SK-N-SH treated with all-trans-retinoic acid at 6 μM for 48 hours (cell line): ENCODE data around the gene EID1.

ENCODE experiments used
- ATAC-seq: fragments of 200-7000 bp; cut with Tn5 transposase; 3 replicates; pipeline ENCODE4 v1.9.1; 2020; ENCODE audit warnings: mild to moderate bottlenecking, moderate library complexity
- ARNTL ChIP-seq: fragments of 450-650 bp; formaldehyde crosslinking; IDR thresholded peaks from 2 replicates; pipeline ENCODE4 v1.5.0; 2020; ENCODE audit warnings: low read depth, mild to moderate bottlenecking, moderate library complexity, borderline replicate concordance
- BACH2 ChIP-seq: fragments of 250-450 bp; sonication (Bioruptor Pico); IDR thresholded peaks from 2 replicates; pipeline ENCODE4 v1.9.0; 2021; ENCODE audit warnings: mild to moderate bottlenecking, borderline replicate concordance
- CSDC2 ChIP-seq: fragments of 250-450 bp; sonication (Bioruptor Pico); IDR thresholded peaks from 2 replicates; pipeline ENCODE4 v1.5.0; 2020; ENCODE audit warnings: mild to moderate bottlenecking, moderate library complexity
- ESRRG ChIP-seq: fragments of 250-450 bp; sonication (Bioruptor Pico); IDR thresholded peaks from 2 replicates; pipeline ENCODE4 v1.6.1; 2021; ENCODE audit warnings: mild to moderate bottlenecking
- GLIS3 ChIP-seq: fragments of 250-450 bp; sonication (Bioruptor Pico); IDR thresholded peaks from 2 replicates; pipeline ENCODE4 v1.5.0; 2020; ENCODE audit warnings: mild to moderate bottlenecking, moderate library complexity
- ISL1 ChIP-seq: fragments of 250-450 bp; sonication (Bioruptor Pico); IDR thresholded peaks from 2 replicates; pipeline ENCODE4 v2.1.2; 2022; ENCODE audit warnings: mild to moderate bottlenecking, moderate library complexity
- OSR1 ChIP-seq: fragments of 250-450 bp; sonication (Bioruptor Pico); IDR thresholded peaks from 2 replicates; pipeline ENCODE4 v1.8.0; 2022; ENCODE audit warnings: moderate library complexity, mild to moderate bottlenecking, inconsistent platforms
- PPARA ChIP-seq: fragments of 250-450 bp; sonication (Bioruptor Pico); IDR thresholded peaks from 2 replicates; pipeline ENCODE4 v1.5.0; 2020; ENCODE audit warnings: mild to moderate bottlenecking, borderline replicate concordance
- RARB ChIP-seq: fragments of 250-450 bp; sonication (Bioruptor Pico); IDR thresholded peaks from 2 replicates; pipeline ENCODE4 v1.8.0; 2021; ENCODE audit warnings: mild to moderate bottlenecking, moderate library complexity
- SNAI2 ChIP-seq: fragments of 250-450 bp; sonication (Bioruptor Pico); IDR thresholded peaks from 2 replicates; pipeline ENCODE4 v1.5.0; 2020; ENCODE audit warnings: mild to moderate bottlenecking, moderate library complexity
- TCF4 ChIP-seq: fragments of 250-450 bp; sonication (Bioruptor Pico); IDR thresholded peaks from 2 replicates; pipeline ENCODE4 v1.8.0; 2021; ENCODE audit warnings: mild to moderate bottlenecking, moderate library complexity, borderline replicate concordance
- TOX ChIP-seq: fragments of 250-450 bp; sonication (Bioruptor Pico); IDR thresholded peaks from 2 replicates; pipeline ENCODE4 v1.8.0; 2021; ENCODE audit warnings: mild to moderate bottlenecking, moderate library complexity, borderline replicate concordance
- ZC3H10 ChIP-seq: fragments of 250-450 bp; sonication (Bioruptor Pico); IDR thresholded peaks from 2 replicates; pipeline ENCODE4 v1.5.1; 2021; ENCODE audit warnings: mild to moderate bottlenecking, moderate library complexity
- ZFP3 ChIP-seq: fragments of 250-450 bp; sonication (Bioruptor Pico); IDR thresholded peaks from 2 replicates; pipeline ENCODE4 v1.5.0; 2020; ENCODE audit warnings: mild to moderate bottlenecking, moderate library complexity
- ZFP30 ChIP-seq: fragments of 450-650 bp; formaldehyde crosslinking; IDR thresholded peaks from 2 replicates; pipeline ENCODE4 v1.5.0; 2022; ENCODE audit warnings: mild to moderate bottlenecking, moderate library complexity
- ZNF565 ChIP-seq: fragments of 450-650 bp; formaldehyde crosslinking; conservative IDR thresholded peaks from 2 replicates; pipeline ENCODE4 v1.5.0; 2020; ENCODE audit warnings: low read depth, mild to moderate bottlenecking, moderate library complexity
- ZNF70 ChIP-seq: fragments of 450-650 bp; formaldehyde crosslinking; IDR thresholded peaks from 2 replicates; pipeline ENCODE4 v1.5.0; 2020; ENCODE audit warnings: mild to moderate bottlenecking, moderate library complexity
- ZNF8 ChIP-seq: fragments of 450-650 bp; formaldehyde crosslinking; IDR thresholded peaks from 2 replicates; pipeline ENCODE4 v1.5.0; 2020; ENCODE audit warnings: mild to moderate bottlenecking, moderate library complexity
- TF ChIP-seq, protein P1 (sequence below): fragments of 250-450 bp; sonication (Bioruptor Pico); IDR thresholded peaks from 2 replicates; pipeline ENCODE4 v1.5.1; 2020; ENCODE audit warnings: low read depth, mild to moderate bottlenecking, moderate library complexity
- TF ChIP-seq, protein P2 (sequence below): fragments of 250-450 bp; sonication (Bioruptor Pico); IDR thresholded peaks from 2 replicates; pipeline ENCODE4 v1.8.0; 2021; ENCODE audit warnings: low read depth, mild to moderate bottlenecking, moderate library complexity, borderline replicate concordance
- TF ChIP-seq, protein P3 (sequence below): fragments of 250-450 bp; sonication (Bioruptor Pico); IDR thresholded peaks from 2 replicates; pipeline ENCODE4 v1.5.0; 2020; ENCODE audit warnings: mild to moderate bottlenecking, moderate library complexity
- TF ChIP-seq, protein P4 (sequence below): fragments of 250-450 bp; sonication (Bioruptor Pico); IDR thresholded peaks from 2 replicates; pipeline ENCODE4 v1.5.1; 2021; ENCODE audit warnings: mild to moderate bottlenecking, moderate library complexity

Gene EID1

DNA sequence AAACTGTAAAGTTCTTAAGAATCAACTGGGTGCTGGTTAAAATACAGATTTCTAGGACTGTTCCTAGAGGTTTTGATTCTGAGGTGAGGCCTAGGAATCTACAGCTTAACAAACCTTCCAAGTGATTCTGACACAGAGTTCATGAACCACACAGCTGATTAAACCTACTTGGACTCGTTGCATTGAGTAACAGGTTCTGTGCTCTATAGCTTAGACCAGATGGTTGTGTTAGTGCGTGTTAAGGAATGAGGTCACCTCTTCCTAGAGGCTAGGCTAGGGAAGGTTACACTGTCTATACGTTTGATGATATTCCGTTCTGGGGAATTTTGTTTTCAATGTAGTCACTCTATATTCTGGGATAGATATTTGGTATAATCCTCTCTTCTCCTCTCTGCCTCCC, 21.9 kb downstream of the EID1 start (continued):
- TF ChIP-seq BACH2 (CRISPR knock-in tag) (no peak), TCF4 (CRISPR knock-in tag) (no peak), TOX (CRISPR knock-in tag) (no peak), PPARA (CRISPR knock-in tag) (no peak), ARNTL (CRISPR knock-in tag) (no peak), ZC3H10 (no peak), ZNF8 (CRISPR knock-in tag) (no peak)
- TF ChIP-seq, protein P1, sequence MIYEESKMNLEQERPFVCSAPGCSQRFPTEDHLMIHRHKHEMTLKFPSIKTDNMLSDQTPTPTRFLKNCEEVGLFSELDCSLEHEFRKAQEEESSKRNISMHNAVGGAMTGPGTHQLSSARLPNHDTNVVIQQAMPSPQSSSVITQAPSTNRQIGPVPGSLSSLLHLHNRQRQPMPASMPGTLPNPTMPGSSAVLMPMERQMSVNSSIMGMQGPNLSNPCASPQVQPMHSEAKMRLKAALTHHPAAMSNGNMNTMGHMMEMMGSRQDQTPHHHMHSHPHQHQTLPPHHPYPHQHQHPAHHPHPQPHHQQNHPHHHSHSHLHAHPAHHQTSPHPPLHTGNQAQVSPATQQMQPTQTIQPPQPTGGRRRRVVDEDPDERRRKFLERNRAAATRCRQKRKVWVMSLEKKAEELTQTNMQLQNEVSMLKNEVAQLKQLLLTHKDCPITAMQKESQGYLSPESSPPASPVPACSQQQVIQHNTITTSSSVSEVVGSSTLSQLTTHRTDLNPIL (CRISPR knock-in tag), result no peak
- TF ChIP-seq, protein P2, sequence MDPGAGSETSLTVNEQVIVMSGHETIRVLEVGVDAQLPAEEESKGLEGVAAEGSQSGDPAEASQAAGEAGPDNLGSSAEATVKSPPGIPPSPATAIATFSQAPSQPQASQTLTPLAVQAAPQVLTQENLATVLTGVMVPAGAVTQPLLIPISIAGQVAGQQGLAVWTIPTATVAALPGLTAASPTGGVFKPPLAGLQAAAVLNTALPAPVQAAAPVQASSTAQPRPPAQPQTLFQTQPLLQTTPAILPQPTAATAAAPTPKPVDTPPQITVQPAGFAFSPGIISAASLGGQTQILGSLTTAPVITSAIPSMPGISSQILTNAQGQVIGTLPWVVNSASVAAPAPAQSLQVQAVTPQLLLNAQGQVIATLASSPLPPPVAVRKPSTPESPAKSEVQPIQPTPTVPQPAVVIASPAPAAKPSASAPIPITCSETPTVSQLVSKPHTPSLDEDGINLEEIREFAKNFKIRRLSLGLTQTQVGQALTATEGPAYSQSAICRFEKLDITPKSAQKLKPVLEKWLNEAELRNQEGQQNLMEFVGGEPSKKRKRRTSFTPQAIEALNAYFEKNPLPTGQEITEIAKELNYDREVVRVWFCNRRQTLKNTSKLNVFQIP (CRISPR knock-in tag), result no peak

DNA sequence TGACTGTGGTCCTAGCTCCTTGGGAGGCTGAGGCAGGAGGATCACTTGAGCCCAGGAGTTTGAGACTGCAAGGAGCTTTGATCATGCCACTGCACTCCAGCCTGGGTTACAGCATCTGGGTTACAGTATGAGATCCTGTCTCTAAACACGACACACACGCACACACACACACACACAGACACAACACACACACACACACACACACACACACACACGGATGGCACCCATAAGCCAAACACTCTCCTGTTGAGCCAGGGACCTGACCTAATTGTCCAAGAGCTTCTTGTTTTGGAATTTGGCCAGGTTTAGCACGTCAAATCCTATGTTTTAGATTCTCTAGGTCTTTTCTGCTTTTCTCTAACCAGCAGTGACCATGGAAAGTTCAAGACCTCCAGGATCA, 26.8 kb downstream of the EID1 start:
- ATAC-seq, result no peak
- TF ChIP-seq ZNF70 (CRISPR knock-in tag) (no peak), ZNF565 (CRISPR knock-in tag) (no peak), TCF4 (CRISPR knock-in tag) (no peak), GLIS3 (CRISPR knock-in tag) (no peak)
- TF ChIP-seq, protein P3, sequence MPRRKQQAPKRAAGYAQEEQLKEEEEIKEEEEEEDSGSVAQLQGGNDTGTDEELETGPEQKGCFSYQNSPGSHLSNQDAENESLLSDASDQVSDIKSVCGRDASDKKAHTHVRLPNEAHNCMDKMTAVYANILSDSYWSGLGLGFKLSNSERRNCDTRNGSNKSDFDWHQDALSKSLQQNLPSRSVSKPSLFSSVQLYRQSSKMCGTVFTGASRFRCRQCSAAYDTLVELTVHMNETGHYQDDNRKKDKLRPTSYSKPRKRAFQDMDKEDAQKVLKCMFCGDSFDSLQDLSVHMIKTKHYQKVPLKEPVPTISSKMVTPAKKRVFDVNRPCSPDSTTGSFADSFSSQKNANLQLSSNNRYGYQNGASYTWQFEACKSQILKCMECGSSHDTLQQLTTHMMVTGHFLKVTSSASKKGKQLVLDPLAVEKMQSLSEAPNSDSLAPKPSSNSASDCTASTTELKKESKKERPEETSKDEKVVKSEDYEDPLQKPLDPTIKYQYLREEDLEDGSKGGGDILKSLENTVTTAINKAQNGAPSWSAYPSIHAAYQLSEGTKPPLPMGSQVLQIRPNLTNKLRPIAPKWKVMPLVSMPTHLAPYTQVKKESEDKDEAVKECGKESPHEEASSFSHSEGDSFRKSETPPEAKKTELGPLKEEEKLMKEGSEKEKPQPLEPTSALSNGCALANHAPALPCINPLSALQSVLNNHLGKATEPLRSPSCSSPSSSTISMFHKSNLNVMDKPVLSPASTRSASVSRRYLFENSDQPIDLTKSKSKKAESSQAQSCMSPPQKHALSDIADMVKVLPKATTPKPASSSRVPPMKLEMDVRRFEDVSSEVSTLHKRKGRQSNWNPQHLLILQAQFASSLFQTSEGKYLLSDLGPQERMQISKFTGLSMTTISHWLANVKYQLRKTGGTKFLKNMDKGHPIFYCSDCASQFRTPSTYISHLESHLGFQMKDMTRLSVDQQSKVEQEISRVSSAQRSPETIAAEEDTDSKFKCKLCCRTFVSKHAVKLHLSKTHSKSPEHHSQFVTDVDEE (CRISPR knock-in tag), result no peak
- TF ChIP-seq, protein P4, sequence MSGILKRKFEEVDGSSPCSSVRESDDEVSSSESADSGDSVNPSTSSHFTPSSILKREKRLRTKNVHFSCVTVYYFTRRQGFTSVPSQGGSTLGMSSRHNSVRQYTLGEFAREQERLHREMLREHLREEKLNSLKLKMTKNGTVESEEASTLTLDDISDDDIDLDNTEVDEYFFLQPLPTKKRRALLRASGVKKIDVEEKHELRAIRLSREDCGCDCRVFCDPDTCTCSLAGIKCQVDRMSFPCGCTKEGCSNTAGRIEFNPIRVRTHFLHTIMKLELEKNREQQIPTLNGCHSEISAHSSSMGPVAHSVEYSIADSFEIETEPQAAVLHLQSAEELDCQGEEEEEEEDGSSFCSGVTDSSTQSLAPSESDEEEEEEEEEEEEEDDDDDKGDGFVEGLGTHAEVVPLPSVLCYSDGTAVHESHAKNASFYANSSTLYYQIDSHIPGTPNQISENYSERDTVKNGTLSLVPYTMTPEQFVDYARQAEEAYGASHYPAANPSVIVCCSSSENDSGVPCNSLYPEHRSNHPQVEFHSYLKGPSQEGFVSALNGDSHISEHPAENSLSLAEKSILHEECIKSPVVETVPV (CRISPR knock-in tag), result no peak

DNA sequence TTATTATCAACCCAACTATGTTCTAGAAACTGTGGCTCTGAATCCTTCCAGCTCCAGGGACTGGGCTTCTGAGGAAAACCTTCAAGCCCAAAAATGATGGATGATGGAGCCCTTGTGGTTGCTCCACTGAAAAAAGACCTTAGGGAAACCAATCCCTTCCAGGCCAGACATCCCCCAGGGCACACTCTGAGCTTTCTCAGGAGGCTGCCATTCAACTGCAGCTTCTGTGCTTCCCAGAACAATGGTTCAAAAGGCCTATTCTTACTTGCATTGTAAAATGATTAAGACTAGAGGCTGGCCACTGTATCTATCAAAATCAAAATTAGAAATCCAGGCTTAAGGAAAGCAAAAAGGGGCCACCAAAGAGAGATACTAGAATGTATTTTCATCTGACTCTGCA, 27.3 kb downstream of the EID1 start:
- no peak for ATAC-seq
- TF ChIP-seq SNAI2 (CRISPR knock-in tag) (no peak), ZNF70 (CRISPR knock-in tag) (no peak), ISL1 (CRISPR knock-in tag) (no peak), TCF4 (CRISPR knock-in tag) (no peak), ZFP30 (no peak), PPARA (CRISPR knock-in tag) (no peak), ESRRG (no peak), BACH2 (CRISPR knock-in tag) (no peak), OSR1 (no peak)
- TF ChIP-seq, protein P1 (CRISPR knock-in tag), result no peak

DNA sequence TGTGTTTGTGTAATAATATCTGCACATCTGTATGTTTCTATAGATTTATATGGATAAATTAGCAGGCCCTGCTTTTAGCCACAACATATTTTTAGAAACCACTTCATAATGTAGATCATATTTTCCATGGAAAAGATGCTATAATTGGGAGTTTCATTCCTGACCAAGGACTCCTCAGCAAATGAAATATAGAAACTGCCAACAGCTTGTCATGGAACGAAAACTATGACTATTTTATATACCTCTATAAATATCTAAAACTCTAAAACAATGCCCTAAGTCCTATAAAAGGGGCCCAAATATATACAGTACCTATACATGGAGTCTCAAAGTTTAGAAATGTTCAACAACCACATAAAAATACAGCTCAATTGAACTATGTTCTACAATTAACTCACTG, 27.9 kb downstream of the EID1 start:
- no peak for ATAC-seq
- TF ChIP-seq SNAI2 (CRISPR knock-in tag), result no peak
- no peak for TF ChIP-seq OSR1
- TF ChIP-seq, protein P3 (CRISPR knock-in tag), result no peak
- TF ChIP-seq ZNF565 (CRISPR knock-in tag), result no peak
- no peak for TF ChIP-seq PPARA (CRISPR knock-in tag)
- TF ChIP-seq ZFP3 (CRISPR knock-in tag), result no peak
- no peak for TF ChIP-seq RARB (CRISPR knock-in tag)
- TF ChIP-seq BACH2 (CRISPR knock-in tag), result no peak
- TF ChIP-seq ZNF70 (CRISPR knock-in tag), result no peak
- no peak for TF ChIP-seq ZFP30
- TF ChIP-seq ISL1 (CRISPR knock-in tag), result no peak
- no peak for TF ChIP-seq CSDC2 (CRISPR knock-in tag)
- no peak for TF ChIP-seq TOX (CRISPR knock-in tag)
- TF ChIP-seq ZNF8 (CRISPR knock-in tag), result no peak
